Measurements from ENCODE around the gene CHN1.

GRCh38 chr2:175010848-175011254 is 5.7 kb upstream of the CHN1 start:
- no peak for TF ChIP-seq EZH2 (IDR thresholded peaks at IDR 0.05; ENCODE audit: low read length)
- TF ChIP-seq CTCF (optimal IDR thresholded peaks at IDR 0.05 in 1 of 3, IDR thresholded peaks at IDR 0.05 in 1 of 3, conservative IDR thresholded peaks at IDR 0.05 in 1 of 3; ENCODE audit: extremely low read depth in 1 of 3, insufficient read depth in 2 of 3, low read length in 3 of 3), result no peak
